ENCODE data around the gene ADGRL2. TPM values are rescaled to one million over a fixed set of nuclear protein-coding genes. Genes with fewer than 3 reads are reported as not detected.

ADGRL2 gene
- total and polyA plus RNA-seq, 2 of the 4 experiments (the other 2 are of a cell fraction): 17.0 to 42.7 TPM

DNA sequence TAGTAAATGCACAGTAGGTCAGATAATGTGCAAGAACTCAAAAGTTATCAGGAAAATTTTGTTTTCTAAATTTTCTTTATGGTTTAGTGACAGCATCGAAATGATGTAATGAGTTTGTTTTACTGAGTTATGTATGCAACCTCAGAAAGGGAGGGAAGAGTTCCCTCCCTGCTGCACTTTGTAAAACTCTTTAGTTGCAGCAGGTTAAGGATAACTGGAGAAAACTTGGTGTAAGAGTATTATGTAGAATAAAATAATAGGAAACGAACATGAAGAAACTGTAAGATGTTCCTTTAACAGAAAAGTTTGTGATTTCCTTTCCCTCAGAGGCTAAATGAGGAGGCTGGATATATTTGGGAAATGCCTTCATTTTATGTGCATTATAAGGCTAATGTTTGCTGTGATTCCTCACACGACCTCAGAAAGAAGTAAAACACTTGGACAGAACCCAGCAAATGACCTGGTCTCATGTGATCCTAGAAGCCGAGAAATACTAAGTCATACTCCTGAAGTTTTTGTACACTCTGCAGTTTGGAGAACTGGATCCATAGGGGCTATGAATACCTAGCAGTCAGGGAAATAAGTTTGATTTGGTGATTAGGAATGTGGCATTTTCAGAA is 35.4 kb downstream of the ADGRL2 start:
- H4K8ac ChIP-seq (ENCODE audit: low read depth in 2 of 2, low read length in 2 of 2): no peak overlapping the region
- TF ChIP-seq, protein P1, sequence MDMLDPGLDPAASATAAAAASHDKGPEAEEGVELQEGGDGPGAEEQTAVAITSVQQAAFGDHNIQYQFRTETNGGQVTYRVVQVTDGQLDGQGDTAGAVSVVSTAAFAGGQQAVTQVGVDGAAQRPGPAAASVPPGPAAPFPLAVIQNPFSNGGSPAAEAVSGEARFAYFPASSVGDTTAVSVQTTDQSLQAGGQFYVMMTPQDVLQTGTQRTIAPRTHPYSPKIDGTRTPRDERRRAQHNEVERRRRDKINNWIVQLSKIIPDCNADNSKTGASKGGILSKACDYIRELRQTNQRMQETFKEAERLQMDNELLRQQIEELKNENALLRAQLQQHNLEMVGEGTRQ (IDR thresholded peaks at IDR 0.05; ENCODE audit: low read depth, low read length): no peak
- TF ChIP-seq ELK1 (IDR thresholded peaks at IDR 0.05; ENCODE audit: borderline replicate concordance, low read depth, low read length): no peak
- no peak for TF ChIP-seq CHD1 (IDR thresholded peaks at IDR 0.05; ENCODE audit: low read depth, low read length)
- no peak for TF ChIP-seq FOS (IDR thresholded peaks at IDR 0.05; ENCODE audit: low read depth, low read length)
- no peak for TF ChIP-seq POLR2A (IDR thresholded peaks at IDR 0.05; ENCODE audit: low read depth, low read length)
- TF ChIP-seq RFX5 (IDR thresholded peaks at IDR 0.05; ENCODE audit: low read depth, low read length): no peak
- TF ChIP-seq MAZ (IDR thresholded peaks at IDR 0.05; ENCODE audit: borderline replicate concordance, low read depth, low read length): no peak
- no peak for TF ChIP-seq CEBPB (IDR thresholded peaks at IDR 0.05; ENCODE audit: low read depth, low read length)
- TF ChIP-seq BHLHE40 (IDR thresholded peaks at IDR 0.05; ENCODE audit: low read depth, low read length): no peak
- no peak for TF ChIP-seq MXI1 (IDR thresholded peaks at IDR 0.05; ENCODE audit: borderline replicate concordance, low read depth, low read length)
- TF ChIP-seq NFE2L2 (IDR thresholded peaks at IDR 0.05; ENCODE audit: low read depth, low read length): no peak
- no peak for TF ChIP-seq SMC3 (IDR thresholded peaks at IDR 0.05; ENCODE audit: low read depth, low read length)
- no peak for TF ChIP-seq RAD21 (IDR thresholded peaks at IDR 0.05; ENCODE audit: low read length)
- no peak for TF ChIP-seq MAFK (IDR thresholded peaks at IDR 0.05; ENCODE audit: low read depth, low read length)
- TF ChIP-seq, protein P2, sequence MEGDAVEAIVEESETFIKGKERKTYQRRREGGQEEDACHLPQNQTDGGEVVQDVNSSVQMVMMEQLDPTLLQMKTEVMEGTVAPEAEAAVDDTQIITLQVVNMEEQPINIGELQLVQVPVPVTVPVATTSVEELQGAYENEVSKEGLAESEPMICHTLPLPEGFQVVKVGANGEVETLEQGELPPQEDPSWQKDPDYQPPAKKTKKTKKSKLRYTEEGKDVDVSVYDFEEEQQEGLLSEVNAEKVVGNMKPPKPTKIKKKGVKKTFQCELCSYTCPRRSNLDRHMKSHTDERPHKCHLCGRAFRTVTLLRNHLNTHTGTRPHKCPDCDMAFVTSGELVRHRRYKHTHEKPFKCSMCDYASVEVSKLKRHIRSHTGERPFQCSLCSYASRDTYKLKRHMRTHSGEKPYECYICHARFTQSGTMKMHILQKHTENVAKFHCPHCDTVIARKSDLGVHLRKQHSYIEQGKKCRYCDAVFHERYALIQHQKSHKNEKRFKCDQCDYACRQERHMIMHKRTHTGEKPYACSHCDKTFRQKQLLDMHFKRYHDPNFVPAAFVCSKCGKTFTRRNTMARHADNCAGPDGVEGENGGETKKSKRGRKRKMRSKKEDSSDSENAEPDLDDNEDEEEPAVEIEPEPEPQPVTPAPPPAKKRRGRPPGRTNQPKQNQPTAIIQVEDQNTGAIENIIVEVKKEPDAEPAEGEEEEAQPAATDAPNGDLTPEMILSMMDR (conservative IDR thresholded peaks at IDR 0.05; ENCODE audit: low read depth, low read length): no peak
- no peak for TF ChIP-seq RCOR1 (IDR thresholded peaks at IDR 0.05; ENCODE audit: insufficient replicate concordance, low read length)
- ChIA-PET POLR2A (ENCODE audit: unreplicated experiment) (no interaction called here), CTCF (no interaction called here)
- peaks cover 4% of the 10 kb centered on the region; the same call in 1 of the 2 replicates for H3K27me3 ChIP-seq (ENCODE audit: control insufficient read depth, insufficient read depth, low read length)
- 0 out of 2 replicates have a peak overlapping the region, but pooled peaks have one; percentile 1 for H3K14ac ChIP-seq (replicated peaks; ENCODE audit: low read depth, low read length)
- H2BK15ac ChIP-seq (ENCODE audit: low read depth, low read length): no peak overlapping the region
- no peak overlapping the region for H2AK5ac ChIP-seq (ENCODE audit: low read depth, low read length)
- H2BK20ac ChIP-seq (ENCODE audit: low read depth, low read length): no peak overlapping the region
- no peaks in the 10 kb centered on the region; the same call in 1 of the 2 replicates for H4K20me1 ChIP-seq (ENCODE audit: insufficient read depth, low read length)
- no peaks in the 10 kb centered on the region for H3K36me3 ChIP-seq (ENCODE audit: control insufficient read depth, insufficient read depth, low read length)
- H3K4me1 ChIP-seq (ENCODE audit: control insufficient read depth, insufficient read depth, low read length): peaks cover 7% of the 10 kb centered on the region
- H3K56ac ChIP-seq (ENCODE audit: extremely low read depth, insufficient read depth, low read length): no peak overlapping the region
- no peak overlapping the region for H4K91ac ChIP-seq (ENCODE audit: insufficient read depth, low read depth, low read length)
- no peaks in the 10 kb centered on the region for H3K9me3 ChIP-seq (ENCODE audit: control insufficient read depth, insufficient read depth, low read length)
- H3K27ac ChIP-seq (ENCODE audit: insufficient read depth, low read length): no peak overlapping the region
- H3K4me3 ChIP-seq (ENCODE audit: insufficient read depth, low read depth, low read length): no peak overlapping the region
- DNase-seq (peak; percentile 3), ATAC-seq (ENCODE audit: low read depth) (no peak)
- H3K23ac ChIP-seq (ENCODE audit: low read depth, low read length): no peak overlapping the region
- dilution Hi-C loops (cut with HindIII; ENCODE audit: low sequenced_read_pairs, unreplicated experiment): no loop called here
- H3K9ac ChIP-seq (ENCODE audit: low read depth, low read length): no peak overlapping the region
- H2AK9ac ChIP-seq (replicated peaks; ENCODE audit: low read depth, low read length, poor library complexity): no peak overlapping the region
- intact Hi-C loops (cut with micrococcal nuclease): no loop called here
- H3K79me1 ChIP-seq (ENCODE audit: low read depth in 1 of 2, low read length in 2 of 2): no peaks in the 10 kb centered on the region; a peak in 1 of 4 replicates
- 79% methylated on average over 2 of the region's 4 CpGs; no CpG with 5 or more reads in 1 of the 2 experiments for WGBS, 2 experiments (ENCODE audit: extremely low coverage in 2 of 2, insufficient read length in 1 of 2)
- no peaks in the 10 kb centered on the region for H3K9me1 ChIP-seq (ENCODE audit: insufficient read depth, low read length)
- H4K5ac ChIP-seq (ENCODE audit: low read depth, low read length): no peak overlapping the region
- H2BK120ac ChIP-seq (ENCODE audit: low read depth, low read length): no peak overlapping the region
- H3K18ac ChIP-seq (ENCODE audit: low read depth, low read length): no peak overlapping the region
- BruUV-seq (replicated peaks): no TSS peak
- H3K4ac ChIP-seq (ENCODE audit: low read depth, low read length): no peak overlapping the region
- no peak overlapping the region for H3K4me2 ChIP-seq (ENCODE audit: low read depth, low read length)
- H2BK5ac ChIP-seq (ENCODE audit: low read depth, low read length, poor library complexity, severe bottlenecking): no peak overlapping the region
- no peak overlapping the region for H2AFZ ChIP-seq (replicated peaks; ENCODE audit: low read length, poor library complexity)
- in situ Hi-C loops (cut with MboI; ENCODE audit: low sequenced_read_pairs): no loop called here

Data from IMR-90 (cell line).